Naive thymus-derived CD4-positive, alpha-beta T cell (primary cell): ENCODE results near the gene KIF26B. TPM values are rescaled to one million over a fixed set of nuclear protein-coding genes. Genes with fewer than 3 reads are reported as not detected.

ENCODE experiments used
- ATAC-seq: fragments of 150-1000 bp; cut with Tn5 transposase; 2 replicates; pipeline ENCODE4 v1.10.0; 2021; ENCODE audit warnings: mild to moderate bottlenecking, moderate library complexity
- CTCF ChIA-PET: fragments of 350-600 bp; sonication (Branson Sonifier 250); formaldehyde crosslinking; loops from one replicate; lab custom pipeline; 2021; ENCODE audit warnings: antibody characterized with exemption; lab: Charles Lee
- POLR2A ChIA-PET: fragments of 350-600 bp; sonication (Branson Sonifier 250); formaldehyde crosslinking; loops from one replicate; lab custom pipeline; 2021; ENCODE audit warnings: antibody characterized with exemption, inconsistent platforms; lab: Charles Lee
- DNase-seq, 9 donors: peaks; one replicate each; pipeline versions ENCODE4 v3.0.0 to v3.0.0-alpha.2; 2020 to 2022; ENCODE audit warnings: mixed read lengths in 1 of 9
- H3K27ac ChIP-seq: one replicate; pipeline ENCODE4 v1.7.0; 2013; ENCODE audit warnings: mild to moderate bottlenecking, low read depth, low read length, moderate library complexity
- H3K27me3 ChIP-seq, 2 donors: one replicate each; pipeline ENCODE4 v1.7.0; 2013; ENCODE audit warnings: low read length in 2 of 2, mild to moderate bottlenecking in 2 of 2, moderate library complexity in 2 of 2; ENCODE audit not compliant: control insufficient read depth in 2 of 2, insufficient read depth in 2 of 2
- H3K36me3 ChIP-seq, 3 experiments: 1 replicate in 2 of 3; 2 replicates in 1 of 3; pipeline ENCODE4 v1.7.0; 2013; ENCODE audit warnings: low read length in 3 of 3, mild to moderate bottlenecking in 3 of 3, moderate library complexity in 1 of 3; ENCODE audit not compliant: insufficient read depth in 3 of 3, control insufficient read depth in 2 of 3
- H3K4me1 ChIP-seq, 2 donors: one replicate each; pipeline ENCODE4 v1.7.0; 2013; ENCODE audit warnings: low read length in 2 of 2, mild to moderate bottlenecking in 2 of 2, moderate library complexity in 1 of 2; ENCODE audit not compliant: control insufficient read depth in 2 of 2, insufficient read depth in 2 of 2
- H3K4me3 ChIP-seq: 2 replicates; pipeline ENCODE4 v1.7.0; 2013; ENCODE audit warnings: mild to moderate bottlenecking, low read length
- H3K9me3 ChIP-seq, 3 experiments: 1 replicate in 2 of 3; 2 replicates in 1 of 3; pipeline ENCODE4 v1.7.0; 2013; ENCODE audit warnings: low read length in 3 of 3; ENCODE audit not compliant: control insufficient read depth in 2 of 3
- H3K27ac Mint-ChIP-seq, 9 donors: one replicate each; pipeline ENCODE4 v1.8.0; 2020 to 2022; ENCODE audit warnings: mixed read lengths in 9 of 9, mild to moderate bottlenecking in 8 of 9, moderate library complexity in 5 of 9, inconsistent platforms in 2 of 9
- H3K27me3 Mint-ChIP-seq, 5 donors: one replicate each; pipeline ENCODE4 v1.8.0; 2021 to 2022; ENCODE audit warnings: mixed read lengths in 5 of 5, mild to moderate bottlenecking in 1 of 5
- H3K36me3 Mint-ChIP-seq, 5 donors: one replicate each; pipeline ENCODE4 v1.8.0; 2020 to 2022; ENCODE audit warnings: mixed read lengths in 5 of 5, mild to moderate bottlenecking in 3 of 5, inconsistent platforms in 1 of 5
- H3K4me1 Mint-ChIP-seq, 7 donors: one replicate each; pipeline ENCODE4 v1.8.0; 2020 to 2022; ENCODE audit warnings: mixed read lengths in 7 of 7, mild to moderate bottlenecking in 3 of 7, inconsistent platforms in 1 of 7
- H3K4me3 Mint-ChIP-seq, 10 donors: one replicate each; pipeline ENCODE4 v1.8.0; 2020 to 2022; ENCODE audit warnings: mild to moderate bottlenecking in 10 of 10, mixed read lengths in 10 of 10, moderate library complexity in 6 of 10, inconsistent platforms in 2 of 10
- H3K9me3 Mint-ChIP-seq, 11 donors: one replicate each; pipeline ENCODE4 v1.8.0; 2020 to 2022; ENCODE audit warnings: mixed read lengths in 11 of 11, mild to moderate bottlenecking in 4 of 11, inconsistent platforms in 1 of 11, moderate library complexity in 1 of 11
- intact Hi-C, 2 donors: fragments of 100-400 bp; cut with micrococcal nuclease; formaldehyde crosslinking; loops; one replicate each; pipeline ENCODE4 v1.15.1; 2023
- polyA plus RNA-seq, 2 donors: library from polyadenylated mRNA; unstranded; fragments of 300-500 nt; fragmentation: Illumina TruSeq; gene quantifications; one replicate each; pipeline ENCODE4 v1.2.3, GENCODE V29; 2021
- total RNA-seq, 6 experiments: library from RNA in 5 of 6; stranded (reverse) in 5 of 6; gene quantifications; 1 replicate in 5 of 6; 2 replicates in 1 of 6; pipeline ENCODE4 v1.2.3 and lab custom pipeline; 2021 to 2026

The KIF26B gene
- total and polyA plus RNA-seq, 7 experiments from 2014 or later: 0.06 to 0.24 (median 0.21) TPM; not detected in 4

- intact Hi-C loops: no loop called here
- H3K36me3 ChIP-seq: no peaks in the 10 kb centered on the region
- CTCF ChIA-PET: no interaction called here
- no peaks in the 10 kb centered on the region for H3K4me1 Mint-ChIP-seq
- no peaks in the 10 kb centered on the region for H3K27me3 ChIP-seq
- no peaks in the 10 kb centered on the region for H3K9me3 ChIP-seq
- no peak for DNase-seq
- peaks cover 0 to 9% (median 0%) of the 10 kb centered on the region in 11 donors for H3K9me3 Mint-ChIP-seq
- no peaks in the 10 kb centered on the region for H3K36me3 Mint-ChIP-seq
- ATAC-seq: no peak
- H3K27ac Mint-ChIP-seq: no peak overlapping the region
- no peak overlapping the region for H3K4me3 ChIP-seq
- H3K4me1 ChIP-seq: no peaks in the 10 kb centered on the region
- POLR2A ChIA-PET: no interaction called here
- no peak overlapping the region for H3K27ac ChIP-seq
- H3K27me3 Mint-ChIP-seq: no peaks in the 10 kb centered on the region
- no peak overlapping the region for H3K4me3 Mint-ChIP-seq
These were observed 524.2 kb downstream of the KIF26B start for GRCh38 chr1:245678860-245679411.

GRCh38 chr1:245679821-245680780 is 525.3 kb downstream of the KIF26B start:
- H3K4me1 Mint-ChIP-seq: peaks cover 0 to 1% (median 0%) of the 10 kb centered on the region in 7 donors
- Histone ChIP-seq H3K27ac (no peak overlapping the region), H3K4me1 (no peaks in the 10 kb centered on the region), H3K27me3 (no peaks in the 10 kb centered on the region), H3K4me3 (no peak overlapping the region), H3K36me3 (no peaks in the 10 kb centered on the region), H3K9me3 (no peaks in the 10 kb centered on the region)
- H3K4me3 Mint-ChIP-seq: no peak overlapping the region
- POLR2A ChIA-PET: no interaction called here
- H3K27me3 Mint-ChIP-seq: no peaks in the 10 kb centered on the region
- DNase-seq: no peak
- peaks cover 0 to 9% (median 0%) of the 10 kb centered on the region in 11 donors for H3K9me3 Mint-ChIP-seq
- H3K36me3 Mint-ChIP-seq: no peaks in the 10 kb centered on the region
- ATAC-seq: peak; percentile 53
- intact Hi-C loops: no loop called here
- CTCF ChIA-PET: no interaction called here
- no peak overlapping the region for H3K27ac Mint-ChIP-seq

- CTCF ChIA-PET: no interaction called here
- Mint-ChIP-seq H3K36me3 (no peaks in the 10 kb centered on the region), H3K4me3 (peak overlapping the region in 1 of 10 donors; percentile 31), H3K4me1 (peaks cover 0 to 1% (median 0%) of the 10 kb centered on the region in 7 donors), H3K27ac (peak overlapping the region in 1 of 9 donors; percentile 63), H3K9me3 (peaks cover 0 to 9% (median 0%) of the 10 kb centered on the region in 11 donors), H3K27me3 (peaks cover 0 to 6% (median 0%) of the 10 kb centered on the region in 5 donors)
- ATAC-seq: no peak
- no peak for DNase-seq
- Histone ChIP-seq H3K27me3 (no peaks in the 10 kb centered on the region), H3K4me1 (no peaks in the 10 kb centered on the region), H3K4me3 (no peak overlapping the region), H3K27ac (no peak overlapping the region), H3K9me3 (no peaks in the 10 kb centered on the region), H3K36me3 (no peaks in the 10 kb centered on the region)
- POLR2A ChIA-PET: no interaction called here
- intact Hi-C loops: no loop called here
These were observed 528.1 kb downstream of the KIF26B start for GRCh38 chr1:245682638-245683628.

- H3K4me3 Mint-ChIP-seq: no peak overlapping the region
- H3K9me3 Mint-ChIP-seq: peaks cover 0 to 9% (median 0%) of the 10 kb centered on the region in 11 donors
- H3K27me3 ChIP-seq: no peaks in the 10 kb centered on the region
These were observed 528.9 kb downstream of the KIF26B start for GRCh38 chr1:245683676-245684075.

GRCh38 chr1:245684166-245684565 is 529.4 kb downstream of the KIF26B start:
- CTCF ChIA-PET: no interaction called here
- no peaks in the 10 kb centered on the region for H3K36me3 Mint-ChIP-seq
- Histone ChIP-seq H3K4me1 (no peaks in the 10 kb centered on the region), H3K9me3 (no peaks in the 10 kb centered on the region), H3K27me3 (no peaks in the 10 kb centered on the region), H3K27ac (no peak overlapping the region), H3K36me3 (no peaks in the 10 kb centered on the region), H3K4me3 (no peak overlapping the region)
- peaks cover 0 to 9% (median 0%) of the 10 kb centered on the region in 11 donors for H3K9me3 Mint-ChIP-seq
- ATAC-seq (no peak), DNase-seq (no peak)
- intact Hi-C loops: no loop called here
- no peak overlapping the region for H3K27ac Mint-ChIP-seq
- H3K27me3 Mint-ChIP-seq: peaks cover 0 to 6% (median 0%) of the 10 kb centered on the region in 5 donors
- no peak overlapping the region for H3K4me3 Mint-ChIP-seq
- POLR2A ChIA-PET: no interaction called here
- H3K4me1 Mint-ChIP-seq: peaks cover 0 to 1% (median 0%) of the 10 kb centered on the region in 7 donors

More at GRCh38 chr1:245683676-245684075, 528.9 kb downstream of the KIF26B start:
- intact Hi-C loops: no loop called here
- no peak overlapping the region for H3K27ac ChIP-seq
- H3K36me3 Mint-ChIP-seq: no peaks in the 10 kb centered on the region
- ATAC-seq (no peak), DNase-seq (no peak)
- H3K36me3 ChIP-seq: no peaks in the 10 kb centered on the region
- no peak overlapping the region for H3K4me3 ChIP-seq
- ChIA-PET POLR2A (no interaction called here), CTCF (no interaction called here)
- peaks cover 0 to 6% (median 0%) of the 10 kb centered on the region in 5 donors for H3K27me3 Mint-ChIP-seq
- no peak overlapping the region for H3K27ac Mint-ChIP-seq
- peaks cover 0 to 1% (median 0%) of the 10 kb centered on the region in 7 donors for H3K4me1 Mint-ChIP-seq
- no peaks in the 10 kb centered on the region for H3K9me3 ChIP-seq
- H3K4me1 ChIP-seq: no peaks in the 10 kb centered on the region

GRCh38 chr1:245684571-245684970 is 529.8 kb downstream of the KIF26B start:
- no peaks in the 10 kb centered on the region for H3K9me3 ChIP-seq
- CTCF ChIA-PET: no interaction called here
- peaks cover 0 to 9% (median 0%) of the 10 kb centered on the region in 11 donors for H3K9me3 Mint-ChIP-seq
- no peak overlapping the region for H3K4me3 ChIP-seq
- H3K27me3 ChIP-seq: no peaks in the 10 kb centered on the region
- H3K27me3 Mint-ChIP-seq: peaks cover 0 to 6% (median 4%) of the 10 kb centered on the region in 5 donors
- no peak overlapping the region for H3K27ac Mint-ChIP-seq
- no peaks in the 10 kb centered on the region for H3K36me3 Mint-ChIP-seq
- no peak overlapping the region for H3K4me3 Mint-ChIP-seq
- intact Hi-C loops: no loop called here
- POLR2A ChIA-PET: no interaction called here
- no peak for DNase-seq
- H3K36me3 ChIP-seq: no peaks in the 10 kb centered on the region
- no peaks in the 10 kb centered on the region for H3K4me1 ChIP-seq
- no peak for ATAC-seq
- H3K27ac ChIP-seq: no peak overlapping the region
- H3K4me1 Mint-ChIP-seq: peaks cover 0 to 1% (median 0%) of the 10 kb centered on the region in 7 donors
